ENCODE results near the gene CCDC68. TPM values are rescaled to one million over a fixed set of nuclear protein-coding genes. Genes with fewer than 3 reads are reported as not detected.

Gene CCDC68
- total RNA-seq, 1 donor from 2014 or later = 0.33 TPM

- H3K9me3 Mint-ChIP-seq = no peaks in the 10 kb centered on the region
- POLR2A ChIA-PET = no interaction called here
- H3K27ac Mint-ChIP-seq = no peak overlapping the region
- intact Hi-C loops (cut with micrococcal nuclease) = no loop called here
- H3K4me3 Mint-ChIP-seq = no peak overlapping the region
- CTCF ChIA-PET = interaction anchor here (0.7 kb wide), 1 partner anchor 18 kb away, joined by 3 read pairs; no protein-coding TSS in a partner anchor
- H3K4me1 Mint-ChIP-seq = no peaks in the 10 kb centered on the region
- DNase-seq (no peak), ATAC-seq (ENCODE audit: low read depth) (no peak)
- TF ChIP-seq CTCF (IDR thresholded peaks at IDR 0.05) = no peak
- peaks cover 4% of the 10 kb centered on the region for H3K27me3 Mint-ChIP-seq
- H3K36me3 Mint-ChIP-seq (ENCODE audit: low read depth) = no peaks in the 10 kb centered on the region
Observed at GRCh38 chr18:54909538-54909937, 49.7 kb downstream of the CCDC68 start.

- CTCF ChIA-PET = no interaction called here
- Mint-ChIP-seq H3K4me1 (no peaks in the 10 kb centered on the region), H3K27ac (no peak overlapping the region), H3K9me3 (no peaks in the 10 kb centered on the region), H3K4me3 (no peak overlapping the region), H3K27me3 (peaks cover 4% of the 10 kb centered on the region), H3K36me3 (ENCODE audit: low read depth) (no peaks in the 10 kb centered on the region)
- ATAC-seq (ENCODE audit: low read depth) = no peak
- POLR2A ChIA-PET = no interaction called here
- intact Hi-C loops (cut with micrococcal nuclease) = no loop called here
- no peak for TF ChIP-seq CTCF (IDR thresholded peaks at IDR 0.05)
- no peak for DNase-seq
Observed at GRCh38 chr18:54906331-54907185, 52.7 kb downstream of the CCDC68 start.

DNA sequence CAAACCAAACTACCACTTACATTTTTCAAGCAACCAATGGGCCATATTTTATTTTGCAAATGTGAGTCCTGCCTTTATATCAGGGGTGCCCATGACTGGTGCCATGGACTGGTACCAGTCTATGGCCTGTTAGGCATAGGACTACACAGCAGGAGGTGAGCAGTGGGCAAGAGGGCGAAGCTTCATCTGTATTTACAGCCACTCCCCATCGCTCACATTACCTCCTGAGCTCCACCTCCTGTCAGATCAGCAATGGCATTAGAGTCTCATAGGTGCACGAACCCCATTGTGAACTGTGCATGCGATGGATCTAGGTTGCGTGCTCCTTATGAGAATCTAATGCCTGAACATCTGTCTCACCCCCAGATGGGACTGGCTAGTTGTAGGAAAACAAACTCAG lies 53.6 kb downstream of the CCDC68 start:
- DNase-seq (no peak), ATAC-seq (ENCODE audit: low read depth) (no peak)
- no peaks in the 10 kb centered on the region for H3K36me3 Mint-ChIP-seq (ENCODE audit: low read depth)
- ChIA-PET CTCF (no interaction called here), POLR2A (no interaction called here)
- H3K27me3 Mint-ChIP-seq = peaks cover 4% of the 10 kb centered on the region
- H3K4me3 Mint-ChIP-seq = no peak overlapping the region
- intact Hi-C loops (cut with micrococcal nuclease) = no loop called here
- H3K4me1 Mint-ChIP-seq = no peaks in the 10 kb centered on the region
- H3K27ac Mint-ChIP-seq = no peak overlapping the region
- no peak for TF ChIP-seq CTCF (IDR thresholded peaks at IDR 0.05)
- H3K9me3 Mint-ChIP-seq = no peaks in the 10 kb centered on the region

GRCh38 chr18:54904581-54904980 lies 54.7 kb downstream of the CCDC68 start:
- H3K4me3 Mint-ChIP-seq = no peak overlapping the region
- no peak for TF ChIP-seq CTCF (IDR thresholded peaks at IDR 0.05)
- ChIA-PET CTCF (no interaction called here), POLR2A (no interaction called here)
- H3K36me3 Mint-ChIP-seq (ENCODE audit: low read depth) = no peaks in the 10 kb centered on the region
- ATAC-seq (ENCODE audit: low read depth) (no peak), DNase-seq (no peak)
- H3K9me3 Mint-ChIP-seq = no peaks in the 10 kb centered on the region
- H3K27ac Mint-ChIP-seq = no peak overlapping the region
- H3K4me1 Mint-ChIP-seq = no peaks in the 10 kb centered on the region
- H3K27me3 Mint-ChIP-seq = peaks cover 4% of the 10 kb centered on the region
- intact Hi-C loops (cut with micrococcal nuclease) = no loop called here

- intact Hi-C loops (cut with micrococcal nuclease) = no loop called here
- Mint-ChIP-seq H3K27me3 (peaks cover 1% of the 10 kb centered on the region), H3K9me3 (no peaks in the 10 kb centered on the region), H3K27ac (no peak overlapping the region), H3K4me3 (no peak overlapping the region), H3K36me3 (ENCODE audit: low read depth) (no peaks in the 10 kb centered on the region), H3K4me1 (no peaks in the 10 kb centered on the region)
- CTCF ChIA-PET = no interaction called here
- POLR2A ChIA-PET = no interaction called here
- no peak for ATAC-seq (ENCODE audit: low read depth)
- no peak for DNase-seq
- TF ChIP-seq CTCF (IDR thresholded peaks at IDR 0.05) = no peak
Observed at GRCh38 chr18:54900290-54900689, 59.0 kb downstream of the CCDC68 start.

Measured in activated B cell treated with CpG ODN at 0.5 μM for 24 hours (primary cell).